Caco-2 (cell line): ENCODE data around the gene DMC1. TPM values are rescaled to one million over a fixed set of nuclear protein-coding genes. Genes with fewer than 3 reads are reported as not detected.
A peak's percentile ranks its signal among the peaks of the same experiment; 100 is the strongest.

Source experiments
- BruUV-seq: library from RNA; stranded (reverse); fragments of 400-500 nt; replicated peaks from 2 replicates; lab custom pipeline; 2021; lab: Mats Ljungman, UMichigan
- CTCF ChIA-PET: fragments of 300-600 bp; sonication (Branson Sonifier 250); formaldehyde crosslinking; loops from one replicate; lab custom pipeline; 2022; ENCODE audit warnings: antibody characterized with exemption; lab: Charles Lee
- POLR2A ChIA-PET: fragments of 300-600 bp; sonication (Branson Sonifier 250); formaldehyde crosslinking; loops from one replicate; lab custom pipeline; 2022; ENCODE audit warnings: antibody characterized with exemption; lab: Charles Lee
- DNase-seq, 2 experiments: peaks; one replicate each; pipeline versions ENCODE4 v3.0.0 to v3.0.0-alpha.2; 2020 to 2022
- H3K27me3 ChIP-seq: replicated peaks from 2 replicates; pipeline ENCODE4 v1.6.0; 2011; ENCODE audit warnings: low read length; ENCODE audit not compliant: control insufficient read depth, insufficient read depth
- H3K36me3 ChIP-seq: 2 replicates; pipeline ENCODE4 v1.5.1; 2011; ENCODE audit warnings: low read length; ENCODE audit not compliant: control insufficient read depth, insufficient read depth
- H3K4me1 ChIP-seq: fragments of 250-450 bp; sonication (Bioruptor Pico); 2 replicates; pipeline ENCODE4 v1.5.1; 2020; ENCODE audit warnings: mild to moderate bottlenecking
- H3K4me3 ChIP-seq: 2 replicates; pipeline ENCODE4 v1.5.1; 2011; ENCODE audit warnings: low read depth, mild to moderate bottlenecking, control low read depth, low read length
- H3K9me3 ChIP-seq: fragments of 250-450 bp; sonication (Bioruptor Pico); 2 replicates; pipeline ENCODE4 v1.5.1; 2020; ENCODE audit warnings: mild to moderate bottlenecking, moderate library complexity
- H3K27ac Mint-ChIP-seq: one replicate; pipeline ENCODE4 v1.8.0; 2022; ENCODE audit warnings: mixed read lengths; ENCODE audit not compliant: unreplicated experiment
- H3K27me3 Mint-ChIP-seq: one replicate; pipeline ENCODE4 v1.8.0; 2022; ENCODE audit warnings: mixed read lengths; ENCODE audit not compliant: insufficient read depth, unreplicated experiment
- H3K36me3 Mint-ChIP-seq: one replicate; pipeline ENCODE4 v1.8.0; 2022; ENCODE audit warnings: mild to moderate bottlenecking, mixed read lengths; ENCODE audit not compliant: insufficient read depth, unreplicated experiment
- H3K4me1 Mint-ChIP-seq: one replicate; pipeline ENCODE4 v1.8.0; 2022; ENCODE audit warnings: low read depth, mixed read lengths; ENCODE audit not compliant: unreplicated experiment
- H3K4me3 Mint-ChIP-seq: one replicate; pipeline ENCODE4 v1.8.0; 2022; ENCODE audit warnings: mild to moderate bottlenecking, moderate library complexity, mixed read lengths; ENCODE audit not compliant: unreplicated experiment
- H3K9me3 Mint-ChIP-seq: one replicate; pipeline ENCODE4 v1.8.0; 2022; ENCODE audit warnings: mixed read lengths; ENCODE audit not compliant: unreplicated experiment
- CTCF ChIP-seq, 2 experiments: fragments of 200-600 bp in 1 of 2; IDR thresholded peaks; 1 replicate in 1 of 2; 2 replicates in 1 of 2; pipeline versions ENCODE4 v1.5.1 to v1.8.0; 2011 to 2022; ENCODE audit warnings: antibody characterized with exemption in 1 of 2, control low read depth in 1 of 2, inconsistent platforms in 1 of 2, low read depth in 1 of 2, low read length in 1 of 2, mild to moderate bottlenecking in 1 of 2, moderate library complexity in 1 of 2; ENCODE audit not compliant: insufficient read depth in 1 of 2, severe bottlenecking in 1 of 2, unreplicated experiment in 1 of 2
- intact Hi-C: fragments of 100-400 bp; cut with micrococcal nuclease; formaldehyde crosslinking; loops from one replicate; pipeline ENCODE4 v1.10.0; 2022; ENCODE audit not compliant: unreplicated experiment
- total RNA-seq: library from RNA; stranded (reverse); gene quantifications from 2 replicates; pipeline ENCODE4 v1.2.3, GENCODE V29; 2022

Gene DMC1
- total RNA-seq, 1 experiment from 2014 or later = 1.1 TPM

- Histone ChIP-seq H3K27me3 (no peaks in the 10 kb centered on the region; the same call in 1 of the 2 replicates), H3K36me3 (no peaks in the 10 kb centered on the region)
- peak overlapping the region; percentile 31 for H3K4me3 Mint-ChIP-seq
Observed at GRCh38 chr22:38469306-38469781, 100.6 kb downstream of the DMC1 start.

More at GRCh38 chr22:38469306-38469781, 100.6 kb downstream of the DMC1 start:
- TF ChIP-seq CTCF (IDR thresholded peaks at IDR 0.05; ENCODE audit: insufficient read depth in 1 of 2, low read depth in 1 of 2, low read length in 1 of 2, severe bottlenecking in 1 of 2, unreplicated experiment in 1 of 2) = no peak
- Histone ChIP-seq H3K4me3 (no peak overlapping the region), H3K4me1 (peaks cover 5% of the 10 kb centered on the region; the same call in 1 of the 2 replicates), H3K9me3 (no peaks in the 10 kb centered on the region)
- POLR2A ChIA-PET = no interaction called here
- Mint-ChIP-seq H3K9me3 (no peaks in the 10 kb centered on the region), H3K36me3 (no peaks in the 10 kb centered on the region), H3K27me3 (no peaks in the 10 kb centered on the region), H3K27ac (no peak overlapping the region), H3K4me1 (no peaks in the 10 kb centered on the region)
- BruUV-seq = no TSS peak
- DNase-seq = no peak
- CTCF ChIA-PET = no interaction called here
- intact Hi-C loops = no loop called here

Other genes with a start within 250 kb of the DMC1 start
- gene KCNJ4, start 115.0 kb downstream of the DMC1 start, total RNA-seq = 0.14 and 0.27 TPM in 2 replicates
- gene KDELR3, start 102.1 kb downstream of the DMC1 start, total RNA-seq = 13.4 and 18.2 TPM in 2 replicates
- 359 and 367 TPM in 2 replicates for gene DDX17, start 63.9 kb downstream of the DMC1 start, total RNA-seq
- gene FAM227A, start 86.2 kb upstream of the DMC1 start, total RNA-seq = 0.73 and 2.2 TPM in 2 replicates
- gene CBY1, start 86.5 kb upstream of the DMC1 start, total RNA-seq = 22.8 and 28.3 TPM in 2 replicates
- gene TOMM22, start 111.8 kb upstream of the DMC1 start, total RNA-seq = 113 and 114 TPM in 2 replicates
- gene JOSD1, start 130.8 kb upstream of the DMC1 start, total RNA-seq = 50.3 and 55.3 TPM in 2 replicates
- 47.2 and 48.0 TPM in 2 replicates for gene GTPBP1, start 135.8 kb upstream of the DMC1 start, total RNA-seq
- 61.9 and 67.8 TPM in 2 replicates for gene SUN2, start 185.8 kb upstream of the DMC1 start, total RNA-seq
- 8.1 and 9.2 TPM in 2 replicates for gene DNAL4, start 224.0 kb upstream of the DMC1 start, total RNA-seq